BJ (cell line): ENCODE measurements around the gene GPR4. TPM values are rescaled to one million over a fixed set of nuclear protein-coding genes. Genes with fewer than 3 reads are reported as not detected.
"Not testable (repeated sequence)": the region's sequence is repeated elsewhere in the genome, so short reads cannot be mapped to it uniquely, and the experiment has no call there.

ENCODE experiments used
- CTCF ChIA-PET: fragments of 350-600 bp; formaldehyde crosslinking; extraction: SDS; loops from one replicate; lab custom pipeline; 2021; ENCODE audit warnings: antibody characterized with exemption, inconsistent platforms; lab: Yijun Ruan, JAX
- POLR2A ChIA-PET: fragments of 300-600 bp; sonication (Branson Sonifier 250); formaldehyde crosslinking; extraction: SDS; loops from one replicate; lab custom pipeline; 2021; ENCODE audit warnings: antibody characterized with exemption; lab: Charles Lee
- DNase-seq: peaks from one replicate; pipeline ENCODE4 v3.0.0-alpha.2; 2011; ENCODE audit warnings: low read depth
- H3K27me3 ChIP-seq: 2 replicates; pipeline ENCODE4 v1.6.0; 2011; ENCODE audit warnings: low read length; ENCODE audit not compliant: control insufficient read depth, insufficient read depth
- H3K36me3 ChIP-seq: 2 replicates; pipeline ENCODE4 v1.5.1; 2011; ENCODE audit warnings: low read length; ENCODE audit not compliant: control insufficient read depth, insufficient read depth
- H3K4me3 ChIP-seq: 2 replicates; pipeline ENCODE4 v1.5.1; 2011; ENCODE audit warnings: low read depth, mild to moderate bottlenecking, control low read depth, low read length
- CTCF ChIP-seq: IDR thresholded peaks from 2 replicates; pipeline ENCODE4 v1.5.1; 2011; ENCODE audit warnings: low read depth, mild to moderate bottlenecking, control low read depth, inconsistent platforms, low read length, moderate library complexity; ENCODE audit not compliant: insufficient read depth
- polyA plus RNA-seq: library from polyadenylated mRNA; depleted of rRNA; stranded (reverse); fragments of >200 nt; gene quantifications from 2 replicates; pipeline ENCODE4 v1.2.3, GENCODE V29; 2011

GPR4 gene
- polyA plus RNA-seq, 1 experiment, result 0.06 TPM

DNA sequence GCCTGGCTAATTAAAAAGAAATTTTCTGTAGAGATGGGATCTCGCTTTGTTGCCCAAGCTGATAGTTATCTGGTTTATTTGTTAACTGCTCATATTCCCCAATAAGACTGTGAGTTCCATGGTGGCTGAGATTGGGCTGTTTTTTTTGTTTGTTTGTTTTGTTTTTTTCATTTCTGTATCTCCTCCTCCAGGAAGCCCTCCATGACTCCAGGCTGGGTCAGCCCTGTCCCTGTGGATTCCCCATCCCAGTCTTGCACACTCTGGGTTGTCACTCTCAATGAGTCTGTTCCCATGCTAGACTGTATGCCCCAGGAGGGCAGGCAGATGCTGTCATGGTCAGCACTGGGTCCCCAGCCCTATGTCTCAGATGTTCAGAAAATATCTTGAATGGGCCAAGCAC is 34.3 kb upstream of the GPR4 start:
- H3K36me3 ChIP-seq, result peaks cover 2% of the 10 kb centered on the region
- DNase-seq, result no peak
- H3K4me3 ChIP-seq, result no peak overlapping the region
- no peak for TF ChIP-seq CTCF
- ChIA-PET POLR2A (no interaction called here), CTCF (interaction anchor here (0.7 kb wide), 1 partner anchor 119 kb away, joined by 3 read pairs; no protein-coding TSS in a partner anchor)
- no peaks in the 10 kb centered on the region for H3K27me3 ChIP-seq

DNA sequence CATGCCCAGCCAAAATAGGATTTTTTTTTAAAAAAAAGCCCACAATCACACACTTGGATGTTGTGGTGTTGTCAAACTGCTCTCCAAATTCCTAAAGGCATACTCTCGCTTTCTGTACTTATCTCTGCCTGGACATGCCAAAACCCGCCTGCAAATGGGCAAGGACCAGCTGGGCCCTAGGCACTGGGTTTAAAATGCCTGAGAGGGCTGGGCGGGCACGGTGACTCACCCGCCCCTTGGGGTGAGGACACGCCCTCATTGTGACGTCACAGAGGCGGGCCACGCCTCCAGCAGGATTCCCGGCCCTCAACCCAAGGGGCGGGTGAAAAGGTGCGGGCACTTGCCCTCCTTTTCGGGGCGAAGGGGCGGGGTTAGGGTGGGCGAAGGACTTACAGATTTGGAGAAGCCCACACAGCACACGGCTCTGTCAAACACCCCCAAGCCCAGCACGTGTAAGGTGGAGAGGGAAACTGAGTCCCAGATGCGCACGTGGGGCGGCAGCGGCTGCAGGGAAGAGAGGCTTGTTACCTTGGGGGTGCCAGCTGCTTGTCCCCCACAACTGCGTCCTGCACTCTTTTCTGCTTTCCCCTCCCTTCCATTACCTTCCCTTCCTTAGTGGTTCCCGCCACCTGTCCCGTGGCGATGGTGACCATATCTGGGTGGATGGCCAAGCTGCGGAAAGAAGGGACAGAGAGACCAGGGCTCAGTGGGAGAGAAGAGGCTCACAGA is 30.6 kb upstream of the GPR4 start:
- no peak for TF ChIP-seq CTCF
- H3K27me3 ChIP-seq, result no peaks in the 10 kb centered on the region
- peaks cover 8% of the 10 kb centered on the region for H3K36me3 ChIP-seq
- ChIA-PET CTCF (interaction anchor here (1.0 to 3.1 kb wide), 2 partner anchors 10 to 16 kb away, joined by 3 to 23 read pairs; no protein-coding TSS in a partner anchor), POLR2A (no interaction called here)
- no peak overlapping the region for H3K4me3 ChIP-seq
- DNase-seq, result no peak

GRCh38 chr19:45630463-45630862 is 28.5 kb upstream of the GPR4 start:
- DNase-seq, result peak; percentile 91
- ChIA-PET CTCF (interaction anchor here (1.2 to 3.1 kb wide), 4 partner anchors 12 to 25 kb away, joined by 3 to 23 read pairs (median 8); no protein-coding TSS in a partner anchor), POLR2A (interaction anchor here (0.6 to 1.0 kb wide), 4 partner anchors 9 to 746 kb away, joined by 3 to 6 read pairs (median 4); partner anchors contain the start of gene EML2)
- Histone ChIP-seq H3K36me3 (peaks cover 13% of the 10 kb centered on the region), H3K4me3 (no peak overlapping the region), H3K27me3 (no peaks in the 10 kb centered on the region)
- TF ChIP-seq CTCF, result no peak

DNA sequence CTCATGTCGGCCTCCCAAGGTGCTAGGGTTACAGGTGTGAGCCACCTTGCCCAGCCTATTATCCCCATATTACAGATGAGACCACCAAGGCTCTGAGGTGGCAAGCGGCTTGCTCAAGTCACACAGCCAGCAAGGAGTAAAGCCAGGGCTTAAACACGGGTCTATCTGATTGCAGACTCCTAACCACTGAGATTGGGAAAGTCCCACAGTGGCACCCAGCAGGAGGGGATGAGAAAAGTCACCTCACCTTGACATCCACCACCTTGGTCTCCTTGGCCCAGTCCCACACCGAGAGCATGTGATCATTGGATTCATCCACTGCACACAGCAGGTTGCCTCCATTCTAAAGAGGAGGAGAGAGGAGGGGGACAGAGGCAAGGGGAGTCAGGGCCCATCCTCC is 27.7 kb upstream of the GPR4 start:
- ChIA-PET CTCF (no interaction called here), POLR2A (interaction anchor here (0.6 kb wide), 1 partner anchor 87 kb away, joined by 10 read pairs; no protein-coding TSS in a partner anchor)
- Histone ChIP-seq H3K4me3 (no peak overlapping the region), H3K36me3 (peaks cover 16% of the 10 kb centered on the region), H3K27me3 (no peaks in the 10 kb centered on the region)
- DNase-seq, result no peak
- no peak for TF ChIP-seq CTCF

- not testable (repeated sequence) for DNase-seq, H3K4me3 ChIP-seq, H3K27me3 ChIP-seq
- peaks cover 16% of the 10 kb centered on the region for H3K36me3 ChIP-seq
- ChIA-PET POLR2A (interaction anchor here (0.7 kb wide), 1 partner anchor 29 kb away, joined by 6 read pairs; no protein-coding TSS in a partner anchor), CTCF (interaction anchor here (1.6 kb wide), 1 partner anchor 15 kb away, joined by 6 read pairs; no protein-coding TSS in a partner anchor)
These were observed 26.2 kb upstream of the GPR4 start for GRCh38 chr19:45628219-45628618.
